Peyer's patch (tissue), 4 donors: Measurements from ENCODE around the gene CDC25B.

Experiments used
- CTCF ChIP-seq, 6 experiments: fragments of 450-650 bp in 4 of 6; fragments of 200-600 bp in 2 of 6; sonication (generic) in 1 of 6; IDR thresholded peaks; one replicate each; pipeline ENCODE4 v1.5.1; 2017 to 2019; ENCODE audit warnings: antibody characterized with exemption in 6 of 6, mild to moderate bottlenecking in 3 of 6, moderate library complexity in 1 of 6
- POLR2A ChIP-seq, 2 donors: fragments of 450-650 bp; IDR thresholded peaks; one replicate each; pipeline ENCODE4 v1.5.1; 2017; ENCODE audit warnings: antibody characterized with exemption in 2 of 2, mild to moderate bottlenecking in 2 of 2, moderate library complexity in 2 of 2

- no peak for TF ChIP-seq CTCF (IDR thresholded peaks at IDR 0.05)
- no peak for TF ChIP-seq POLR2A (IDR thresholded peaks at IDR 0.05)
Observed at GRCh38 chr20:3800256-3800877, 4.3 kb downstream of the CDC25B start.
